ENCODE measurements around the gene SDCCAG8.

Gene SDCCAG8

DNA sequence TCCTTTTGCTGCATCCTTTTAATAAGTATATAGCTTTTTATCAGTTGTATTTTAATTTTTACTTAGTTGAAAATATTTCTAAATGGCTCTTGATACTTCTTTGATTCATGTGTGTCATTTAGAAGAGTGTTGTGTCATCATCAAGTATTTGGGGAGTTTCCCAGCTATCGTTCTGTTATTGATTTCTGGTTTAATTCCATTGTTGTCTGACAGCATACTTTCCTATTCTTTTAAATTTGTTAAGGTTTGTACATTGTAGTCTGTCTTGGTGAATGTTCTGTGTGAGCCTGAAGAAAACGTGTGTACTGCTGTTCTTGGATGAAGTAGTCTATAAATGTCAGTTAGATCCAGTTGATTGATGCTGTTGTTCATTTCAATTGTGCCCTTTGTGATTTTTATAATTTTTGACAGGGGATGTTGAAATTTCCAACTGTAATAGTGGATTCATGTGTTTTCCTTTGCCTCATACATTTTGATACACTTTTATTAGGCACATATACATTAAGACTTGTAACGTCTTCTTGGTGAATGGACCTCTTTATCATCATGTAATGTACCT is 24.8 kb downstream of the SDCCAG8 start:
- no peaks in the 10 kb centered on the region for H3K9me3 ChIP-seq (ENCODE audit: control insufficient read depth in 1 of 2, low read length in 2 of 2)
- H3K36me3 ChIP-seq (ENCODE audit: control insufficient read depth in 1 of 2, insufficient read depth in 2 of 2, low read length in 2 of 2): peaks cover 5 to 19% of the 10 kb centered on the region in 2 donors
- no peak overlapping the region for H3K9ac ChIP-seq (ENCODE audit: low read depth in 1 of 2, low read length in 2 of 2)
- no peak overlapping the region for H3K4me3 ChIP-seq (ENCODE audit: low read depth in 1 of 2, low read length in 2 of 2)
- no peaks in the 10 kb centered on the region for H3K4me1 ChIP-seq (ENCODE audit: control insufficient read depth in 1 of 2, insufficient read depth in 2 of 2, low read length in 2 of 2)
- no peaks in the 10 kb centered on the region for H3K27me3 ChIP-seq (ENCODE audit: control insufficient read depth in 1 of 2, insufficient read depth in 2 of 2, low read length in 2 of 2)
- no peak overlapping the region for H3K27ac ChIP-seq (ENCODE audit: low read depth, low read length)

DNA sequence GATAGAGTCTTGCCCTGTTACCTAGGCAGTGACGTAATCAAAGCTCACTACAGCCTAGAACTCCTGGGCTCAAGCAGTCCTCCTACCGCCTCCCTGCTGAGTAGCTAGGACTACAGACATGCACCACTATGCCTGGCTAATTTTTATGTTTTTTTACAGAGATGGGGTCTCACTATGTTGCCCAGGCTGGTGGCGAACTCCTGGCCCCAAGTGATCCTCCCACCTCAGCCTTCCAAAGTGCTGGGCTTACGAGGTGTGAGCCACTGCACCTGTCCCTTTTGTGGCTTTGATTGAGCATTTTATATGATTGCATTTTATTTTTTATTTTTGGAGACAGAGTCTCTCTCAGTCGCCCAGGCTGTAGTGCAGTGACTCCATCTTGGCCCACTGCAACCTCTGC is 25.8 kb downstream of the SDCCAG8 start:
- Histone ChIP-seq H3K36me3 (ENCODE audit: control insufficient read depth in 1 of 2, insufficient read depth in 2 of 2, low read length in 2 of 2) (peaks cover 5 to 11% of the 10 kb centered on the region in 2 donors), H3K27me3 (ENCODE audit: control insufficient read depth in 1 of 2, insufficient read depth in 2 of 2, low read length in 2 of 2) (no peaks in the 10 kb centered on the region), H3K27ac (ENCODE audit: low read depth, low read length) (no peak overlapping the region), H3K9me3 (ENCODE audit: control insufficient read depth in 1 of 2, low read length in 2 of 2) (no peaks in the 10 kb centered on the region), H3K4me3 (ENCODE audit: low read depth in 1 of 2, low read length in 2 of 2) (no peak overlapping the region), H3K9ac (ENCODE audit: low read depth in 1 of 2, low read length in 2 of 2) (no peak overlapping the region), H3K4me1 (ENCODE audit: control insufficient read depth in 1 of 2, insufficient read depth in 2 of 2, low read length in 2 of 2) (peaks cover 0 to 5% of the 10 kb centered on the region in 2 donors)

DNA sequence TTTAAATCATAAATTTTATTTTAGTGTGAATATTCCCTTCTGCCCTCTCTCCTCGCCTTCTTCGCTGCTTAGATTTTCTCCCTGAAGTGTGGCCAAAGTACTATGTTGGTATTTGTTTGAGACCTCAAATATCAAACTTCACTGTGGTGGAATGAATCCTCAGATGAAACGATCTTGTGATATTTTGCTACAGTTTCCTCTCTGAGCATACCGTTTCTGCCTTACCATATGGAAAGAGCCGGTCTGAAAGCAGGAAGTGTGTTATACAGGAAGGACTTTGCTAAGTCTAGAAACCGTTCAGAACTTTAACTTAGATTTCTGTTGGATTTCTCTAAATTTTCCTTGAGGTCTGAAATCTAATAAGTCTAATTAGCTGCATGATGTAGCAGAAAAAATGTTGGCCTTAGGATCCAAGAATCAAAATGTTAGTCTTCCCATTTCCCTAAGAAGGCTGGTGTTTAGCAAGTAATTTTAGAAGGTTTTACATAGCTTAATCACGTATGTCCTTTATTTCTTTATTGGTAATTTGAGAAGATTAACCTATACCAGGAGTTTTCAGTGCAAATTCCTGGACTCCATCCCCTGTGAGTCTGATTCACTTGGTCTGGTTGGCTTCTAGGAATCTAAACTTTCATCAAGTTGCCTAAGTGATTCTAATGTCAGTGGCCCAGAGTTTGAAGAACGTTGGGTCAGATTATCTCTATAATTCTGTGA is 30.7 kb downstream of the SDCCAG8 start:
- H3K36me3 ChIP-seq (ENCODE audit: control insufficient read depth in 1 of 2, insufficient read depth in 2 of 2, low read length in 2 of 2): peaks cover 0 to 5% of the 10 kb centered on the region in 2 donors
- peak overlapping the region; percentile 30 for H3K27ac ChIP-seq (ENCODE audit: low read depth, low read length)

DNA sequence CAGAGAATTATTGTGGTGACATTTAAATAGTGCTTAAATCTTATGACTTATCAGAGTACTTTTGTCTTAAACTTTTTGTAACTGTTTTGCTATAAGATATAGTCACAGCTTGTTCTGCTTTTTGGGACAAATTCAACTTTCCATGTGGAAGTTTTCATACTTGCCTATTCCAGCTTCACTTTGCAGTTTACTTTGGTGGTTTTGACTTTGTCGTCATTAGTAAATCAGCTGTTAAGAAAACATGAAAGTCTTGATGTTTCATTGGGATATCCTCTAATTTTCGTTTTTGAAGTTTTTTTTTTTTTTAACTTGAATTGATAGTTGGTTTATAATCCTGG is 31.3 kb downstream of the SDCCAG8 start:
- Histone ChIP-seq H3K36me3 (ENCODE audit: control insufficient read depth in 1 of 2, insufficient read depth in 2 of 2, low read length in 2 of 2) (peaks cover 0 to 5% of the 10 kb centered on the region in 2 donors), H3K9ac (ENCODE audit: low read depth in 1 of 2, low read length in 2 of 2) (no peak overlapping the region), H3K27ac (ENCODE audit: low read depth, low read length) (no peak overlapping the region), H3K27me3 (ENCODE audit: control insufficient read depth in 1 of 2, insufficient read depth in 2 of 2, low read length in 2 of 2) (no peaks in the 10 kb centered on the region), H3K4me3 (ENCODE audit: low read depth in 1 of 2, low read length in 2 of 2) (no peak overlapping the region), H3K9me3 (ENCODE audit: control insufficient read depth in 1 of 2, low read length in 2 of 2) (no peaks in the 10 kb centered on the region), H3K4me1 (ENCODE audit: control insufficient read depth in 1 of 2, insufficient read depth in 2 of 2, low read length in 2 of 2) (peaks cover 0 to 10% of the 10 kb centered on the region in 2 donors)

More for the DNA sequence above, 30.7 kb downstream of the SDCCAG8 start:
- Histone ChIP-seq H3K9ac (ENCODE audit: low read depth in 1 of 2, low read length in 2 of 2) (no peak overlapping the region), H3K27me3 (ENCODE audit: control insufficient read depth in 1 of 2, insufficient read depth in 2 of 2, low read length in 2 of 2) (no peaks in the 10 kb centered on the region), H3K4me3 (ENCODE audit: low read depth in 1 of 2, low read length in 2 of 2) (no peak overlapping the region), H3K9me3 (ENCODE audit: control insufficient read depth in 1 of 2, low read length in 2 of 2) (no peaks in the 10 kb centered on the region), H3K4me1 (ENCODE audit: control insufficient read depth in 1 of 2, insufficient read depth in 2 of 2, low read length in 2 of 2) (peaks cover 0 to 10% of the 10 kb centered on the region in 2 donors)

DNA sequence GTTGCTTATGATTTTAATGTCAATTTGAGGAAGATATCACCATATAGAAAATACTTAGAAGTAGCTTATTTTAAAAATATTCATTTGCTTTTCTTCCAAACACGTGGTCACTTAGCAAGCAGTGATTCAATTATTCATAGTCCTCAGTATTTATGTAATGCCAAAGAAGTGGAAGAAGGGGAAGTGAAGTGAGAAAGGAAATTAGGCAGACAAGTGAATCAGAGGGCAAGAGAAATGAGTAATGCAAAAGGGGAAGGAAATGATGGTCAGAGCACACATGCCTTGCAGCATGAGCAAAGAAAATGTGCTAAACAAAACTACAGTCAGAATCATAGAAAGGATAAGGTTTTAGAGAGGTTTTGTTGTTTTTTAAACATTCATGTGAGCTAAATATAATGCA is 31.8 kb downstream of the SDCCAG8 start:
- Histone ChIP-seq H3K36me3 (ENCODE audit: control insufficient read depth in 1 of 2, insufficient read depth in 2 of 2, low read length in 2 of 2) (peaks cover 0 to 5% of the 10 kb centered on the region in 2 donors), H3K4me1 (ENCODE audit: control insufficient read depth in 1 of 2, insufficient read depth in 2 of 2, low read length in 2 of 2) (peaks cover 0 to 10% of the 10 kb centered on the region in 2 donors), H3K9ac (ENCODE audit: low read depth in 1 of 2, low read length in 2 of 2) (no peak overlapping the region), H3K27me3 (ENCODE audit: control insufficient read depth in 1 of 2, insufficient read depth in 2 of 2, low read length in 2 of 2) (no peaks in the 10 kb centered on the region), H3K4me3 (ENCODE audit: low read depth in 1 of 2, low read length in 2 of 2) (no peak overlapping the region), H3K9me3 (ENCODE audit: control insufficient read depth in 1 of 2, low read length in 2 of 2) (no peaks in the 10 kb centered on the region), H3K27ac (ENCODE audit: low read depth, low read length) (no peak overlapping the region)

DNA sequence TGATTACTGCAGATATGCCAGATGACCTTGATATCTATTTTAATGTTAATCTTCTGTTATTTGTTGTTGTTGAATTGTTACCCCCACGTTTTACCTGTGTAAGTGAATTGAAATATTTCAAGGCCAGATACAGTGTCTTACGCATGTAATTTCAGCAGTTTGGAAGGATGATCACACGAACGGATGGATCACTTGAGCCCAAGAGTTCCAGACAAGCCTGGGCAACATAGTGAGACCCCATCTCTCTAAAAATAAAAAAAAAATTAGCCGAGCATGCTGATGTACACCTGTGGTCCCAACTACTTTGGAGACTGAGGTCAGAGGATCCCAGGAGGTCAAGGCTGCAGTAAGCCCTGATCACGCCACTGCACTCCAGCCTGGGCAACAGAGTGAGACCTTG is 32.2 kb downstream of the SDCCAG8 start:
- H3K4me1 ChIP-seq (ENCODE audit: control insufficient read depth in 1 of 2, insufficient read depth in 2 of 2, low read length in 2 of 2): peaks cover 0 to 10% of the 10 kb centered on the region in 2 donors
- no peak overlapping the region for H3K27ac ChIP-seq (ENCODE audit: low read depth, low read length)
- peaks cover 0 to 5% of the 10 kb centered on the region in 2 donors for H3K36me3 ChIP-seq (ENCODE audit: control insufficient read depth in 1 of 2, insufficient read depth in 2 of 2, low read length in 2 of 2)
- H3K9me3 ChIP-seq (ENCODE audit: control insufficient read depth in 1 of 2, low read length in 2 of 2): no peaks in the 10 kb centered on the region
- no peak overlapping the region for H3K9ac ChIP-seq (ENCODE audit: low read depth in 1 of 2, low read length in 2 of 2)
- no peak overlapping the region for H3K4me3 ChIP-seq (ENCODE audit: low read depth in 1 of 2, low read length in 2 of 2)
- no peaks in the 10 kb centered on the region for H3K27me3 ChIP-seq (ENCODE audit: control insufficient read depth in 1 of 2, insufficient read depth in 2 of 2, low read length in 2 of 2)

DNA sequence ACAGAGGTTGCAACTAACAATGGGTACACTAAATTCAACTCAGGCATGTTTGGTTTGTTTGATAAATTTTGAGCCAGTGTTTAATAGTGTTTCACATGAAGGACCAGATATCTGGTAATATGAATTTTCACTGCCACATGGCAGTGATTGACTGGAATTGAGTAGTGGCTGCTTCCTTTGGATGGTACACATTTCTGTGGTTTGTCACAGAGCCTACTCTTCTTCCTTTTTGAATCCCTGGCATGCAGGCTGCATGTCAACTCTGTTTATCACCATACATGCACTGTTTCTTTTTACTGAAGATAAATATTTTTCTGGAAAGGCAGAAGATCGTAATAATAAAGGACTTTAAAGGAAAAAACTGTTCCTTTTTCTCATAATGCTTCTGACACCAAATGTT is 35.5 kb downstream of the SDCCAG8 start:
- Histone ChIP-seq H3K4me3 (ENCODE audit: low read depth in 1 of 2, low read length in 2 of 2) (no peak overlapping the region), H3K27ac (ENCODE audit: low read depth, low read length) (no peak overlapping the region), H3K27me3 (ENCODE audit: control insufficient read depth in 1 of 2, insufficient read depth in 2 of 2, low read length in 2 of 2) (no peaks in the 10 kb centered on the region), H3K36me3 (ENCODE audit: control insufficient read depth in 1 of 2, insufficient read depth in 2 of 2, low read length in 2 of 2) (peaks cover 4 to 7% of the 10 kb centered on the region in 2 donors), H3K9me3 (ENCODE audit: control insufficient read depth in 1 of 2, low read length in 2 of 2) (no peaks in the 10 kb centered on the region), H3K4me1 (ENCODE audit: control insufficient read depth in 1 of 2, insufficient read depth in 2 of 2, low read length in 2 of 2) (peaks cover 0 to 9% of the 10 kb centered on the region in 2 donors), H3K9ac (ENCODE audit: low read depth in 1 of 2, low read length in 2 of 2) (no peak overlapping the region)

DNA sequence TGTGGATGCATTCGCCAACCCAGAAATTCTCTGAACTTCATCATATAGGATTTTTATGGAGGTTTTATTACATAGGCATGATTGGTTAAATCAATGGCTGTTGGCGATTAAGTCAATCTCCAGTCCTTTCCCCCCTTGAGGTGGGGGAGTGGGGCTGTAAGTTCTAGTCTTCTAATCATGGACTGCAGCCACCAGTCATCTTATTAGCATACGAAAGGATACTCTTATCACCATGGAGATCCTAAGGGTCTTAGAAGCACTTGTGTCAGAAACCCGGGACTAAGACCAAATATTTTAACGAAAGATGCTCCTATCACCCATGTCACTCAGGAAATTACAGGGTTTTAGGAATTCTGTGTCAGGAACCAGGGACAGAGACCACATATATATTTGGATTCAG is 36.3 kb downstream of the SDCCAG8 start:
- Histone ChIP-seq H3K4me1 (ENCODE audit: control insufficient read depth in 1 of 2, insufficient read depth in 2 of 2, low read length in 2 of 2) (peaks cover 0 to 4% of the 10 kb centered on the region in 2 donors), H3K4me3 (ENCODE audit: low read depth in 1 of 2, low read length in 2 of 2) (no peak overlapping the region), H3K27me3 (ENCODE audit: control insufficient read depth in 1 of 2, insufficient read depth in 2 of 2, low read length in 2 of 2) (no peaks in the 10 kb centered on the region), H3K27ac (ENCODE audit: low read depth, low read length) (no peak overlapping the region), H3K9ac (ENCODE audit: low read depth in 1 of 2, low read length in 2 of 2) (no peak overlapping the region), H3K9me3 (ENCODE audit: control insufficient read depth in 1 of 2, low read length in 2 of 2) (no peaks in the 10 kb centered on the region), H3K36me3 (ENCODE audit: control insufficient read depth in 1 of 2, insufficient read depth in 2 of 2, low read length in 2 of 2) (peaks cover 7 to 10% of the 10 kb centered on the region in 2 donors)

DNA sequence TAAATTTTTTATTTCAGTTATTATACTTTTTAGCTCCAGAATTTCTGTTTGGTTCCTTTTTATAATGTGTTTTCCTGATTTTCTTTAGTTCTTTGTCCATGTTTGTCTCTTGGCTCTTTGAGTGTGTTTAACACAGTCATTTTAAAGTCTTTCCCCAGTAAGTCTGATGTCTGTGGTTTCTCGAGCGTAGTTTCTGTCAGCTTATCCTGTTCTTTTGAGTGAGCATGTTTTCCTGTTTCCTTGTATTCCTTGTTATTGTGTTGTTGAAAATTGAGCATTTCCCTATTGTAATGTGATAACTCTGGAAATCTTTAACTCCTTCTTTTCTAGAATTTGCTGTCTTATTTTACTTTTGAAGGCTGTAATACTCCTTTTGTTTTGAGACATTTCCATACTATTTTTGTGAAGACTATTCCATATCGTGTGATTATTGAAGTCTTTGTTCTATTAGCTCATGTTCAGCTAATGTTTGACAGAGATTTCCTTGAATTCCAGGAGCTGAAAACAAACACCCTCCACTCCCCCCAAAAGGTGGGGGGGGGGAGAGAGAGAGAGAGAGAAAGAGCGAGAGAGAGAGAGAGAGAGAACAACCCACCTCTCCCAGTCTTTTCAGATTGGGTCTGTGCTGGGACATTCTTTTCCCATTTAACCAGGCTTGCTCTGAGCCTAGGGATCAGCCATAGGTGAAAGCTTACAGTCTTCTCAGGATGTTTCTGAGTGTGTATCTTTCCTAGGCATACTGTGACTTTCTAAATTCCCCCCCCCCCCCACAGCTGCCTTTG is 38.3 kb downstream of the SDCCAG8 start:
- Histone ChIP-seq H3K27ac (ENCODE audit: low read depth, low read length) (no peak overlapping the region), H3K9ac (ENCODE audit: low read depth in 1 of 2, low read length in 2 of 2) (no peak overlapping the region), H3K27me3 (ENCODE audit: control insufficient read depth in 1 of 2, insufficient read depth in 2 of 2, low read length in 2 of 2) (no peaks in the 10 kb centered on the region), H3K4me3 (ENCODE audit: low read depth in 1 of 2, low read length in 2 of 2) (no peak overlapping the region), H3K4me1 (ENCODE audit: control insufficient read depth in 1 of 2, insufficient read depth in 2 of 2, low read length in 2 of 2) (no peaks in the 10 kb centered on the region), H3K36me3 (ENCODE audit: control insufficient read depth in 1 of 2, insufficient read depth in 2 of 2, low read length in 2 of 2) (peaks cover 10 to 12% of the 10 kb centered on the region in 2 donors), H3K9me3 (ENCODE audit: control insufficient read depth in 1 of 2, low read length in 2 of 2) (no peaks in the 10 kb centered on the region)

DNA sequence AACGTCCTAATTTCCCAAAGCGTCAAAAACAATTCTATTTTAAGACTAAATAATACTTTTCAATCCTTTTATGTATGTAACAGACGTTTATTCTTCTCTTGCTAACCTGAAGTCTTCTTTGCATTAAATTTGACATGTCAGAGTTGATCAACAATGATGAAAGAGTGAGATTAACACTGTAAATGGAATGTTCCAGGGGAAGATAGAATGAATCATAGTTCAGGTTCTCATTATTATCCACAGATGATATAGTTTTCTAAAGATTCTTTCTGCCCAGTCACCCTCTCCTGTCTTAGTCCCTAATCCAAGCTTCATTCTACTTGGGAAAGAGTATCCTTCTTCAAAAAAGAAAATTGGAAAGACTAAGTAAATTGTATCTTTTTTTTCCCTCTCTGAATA is 38.9 kb downstream of the SDCCAG8 start:
- Histone ChIP-seq H3K27ac (ENCODE audit: low read depth, low read length) (no peak overlapping the region), H3K27me3 (ENCODE audit: control insufficient read depth in 1 of 2, insufficient read depth in 2 of 2, low read length in 2 of 2) (no peaks in the 10 kb centered on the region), H3K9me3 (ENCODE audit: control insufficient read depth in 1 of 2, low read length in 2 of 2) (no peaks in the 10 kb centered on the region), H3K4me3 (ENCODE audit: low read depth in 1 of 2, low read length in 2 of 2) (no peak overlapping the region), H3K9ac (ENCODE audit: low read depth in 1 of 2, low read length in 2 of 2) (no peak overlapping the region), H3K4me1 (ENCODE audit: control insufficient read depth in 1 of 2, insufficient read depth in 2 of 2, low read length in 2 of 2) (no peaks in the 10 kb centered on the region), H3K36me3 (ENCODE audit: control insufficient read depth in 1 of 2, insufficient read depth in 2 of 2, low read length in 2 of 2) (peaks cover 10 to 12% of the 10 kb centered on the region in 2 donors)

All from duodenal mucosa (tissue), 2 donors.